ENCODE data around the gene SLC15A1. TPM values are rescaled to one million over a fixed set of nuclear protein-coding genes. Genes with fewer than 3 reads are reported as not detected.

The SLC15A1 gene
- polyA plus RNA-seq, 3 donors = not detected

- H3K4me1 ChIP-seq (ENCODE audit: control insufficient read depth in 1 of 2, insufficient read depth in 2 of 2, low read length in 2 of 2) = no peaks in the 10 kb centered on the region
- H2AFZ ChIP-seq (ENCODE audit: insufficient read depth, low read depth, low read length, poor library complexity, severe bottlenecking) = no peak overlapping the region
- Mint-ChIP-seq H3K4me3 (no peak overlapping the region), H3K4me1 (peaks cover 2% of the 10 kb centered on the region), H3K9me3 (peaks cover 0 to 10% (median 3%) of the 10 kb centered on the region in 7 donors), H3K36me3 (no peaks in the 10 kb centered on the region), H3K27ac (peak overlapping the region in 1 of 7 donors; percentile 31), H3K27me3 (ENCODE audit: low read depth in 3 of 3) (peaks cover 0 to 7% (median 5%) of the 10 kb centered on the region in 3 donors)
- no peak overlapping the region for H3K9ac ChIP-seq (ENCODE audit: insufficient read depth, low read length, poor library complexity, severe bottlenecking)
- WGBS (ENCODE audit: insufficient coverage) = 0% methylated on average over 2 of the region's 4 CpGs
- no peaks in the 10 kb centered on the region for H4K20me1 ChIP-seq (ENCODE audit: insufficient read depth, low read length)
- H3K27me3 ChIP-seq (ENCODE audit: control insufficient read depth in 2 of 2, insufficient read depth in 2 of 2, low read length in 2 of 2) = no peaks in the 10 kb centered on the region
- H3K27ac ChIP-seq (ENCODE audit: low read depth in 1 of 2, low read length in 2 of 2) = no peak overlapping the region
- H3K4me3 ChIP-seq (replicated peaks in 1 of 3; ENCODE audit: low read depth in 2 of 3, low read length in 3 of 3) = no peak overlapping the region
- H3K4me2 ChIP-seq (replicated peaks; ENCODE audit: extremely low read depth, low read length, poor library complexity, severe bottlenecking) = no peak overlapping the region
- DNase-seq = no peak
- H3K36me3 ChIP-seq (replicated peaks in 1 of 2; ENCODE audit: control insufficient read depth in 1 of 2, insufficient read depth in 2 of 2, low read length in 2 of 2) = no peaks in the 10 kb centered on the region
- peaks cover 0 to 11% of the 10 kb centered on the region in 2 donors for H3K9me3 ChIP-seq (replicated peaks in 1 of 2; ENCODE audit: control insufficient read depth in 1 of 2, insufficient read depth in 1 of 2, low read length in 2 of 2)
- no peaks in the 10 kb centered on the region for H3K79me2 ChIP-seq (ENCODE audit: insufficient read depth, low read length)
- TF ChIP-seq CTCF (IDR thresholded peaks at IDR 0.05) = no peak
- intact Hi-C loops (cut with micrococcal nuclease) = no loop called here
These were observed 16.1 kb upstream of the SLC15A1 start for GRCh38 chr13:98768522-98768921.

GRCh38 chr13:98766697-98767096, 14.2 kb upstream of the SLC15A1 start:
- Histone ChIP-seq H4K20me1 (ENCODE audit: insufficient read depth, low read length) (no peaks in the 10 kb centered on the region), H3K79me2 (ENCODE audit: insufficient read depth, low read length) (no peaks in the 10 kb centered on the region), H3K4me2 (replicated peaks; ENCODE audit: extremely low read depth, low read length, poor library complexity, severe bottlenecking) (no peak overlapping the region), H3K4me3 (replicated peaks in 1 of 3; ENCODE audit: low read depth in 2 of 3, low read length in 3 of 3) (no peak overlapping the region), H3K27me3 (ENCODE audit: control insufficient read depth in 2 of 2, insufficient read depth in 2 of 2, low read length in 2 of 2) (no peaks in the 10 kb centered on the region), H3K9ac (ENCODE audit: insufficient read depth, low read length, poor library complexity, severe bottlenecking) (no peak overlapping the region), H3K9me3 (replicated peaks in 1 of 2; ENCODE audit: control insufficient read depth in 1 of 2, insufficient read depth in 1 of 2, low read length in 2 of 2) (peaks cover 0 to 10% of the 10 kb centered on the region in 2 donors), H3K27ac (ENCODE audit: low read depth in 1 of 2, low read length in 2 of 2) (no peak overlapping the region), H2AFZ (ENCODE audit: insufficient read depth, low read depth, low read length, poor library complexity, severe bottlenecking) (no peak overlapping the region), H3K4me1 (ENCODE audit: control insufficient read depth in 1 of 2, insufficient read depth in 2 of 2, low read length in 2 of 2) (no peaks in the 10 kb centered on the region), H3K36me3 (replicated peaks in 1 of 2; ENCODE audit: control insufficient read depth in 1 of 2, insufficient read depth in 2 of 2, low read length in 2 of 2) (no peaks in the 10 kb centered on the region)
- Mint-ChIP-seq H3K4me1 (peaks cover 5% of the 10 kb centered on the region), H3K4me3 (no peak overlapping the region), H3K9me3 (peaks cover 0 to 9% (median 3%) of the 10 kb centered on the region in 7 donors), H3K27ac (no peak overlapping the region), H3K27me3 (ENCODE audit: low read depth in 3 of 3) (peaks cover 0 to 9% (median 1%) of the 10 kb centered on the region in 3 donors), H3K36me3 (no peaks in the 10 kb centered on the region)
- intact Hi-C loops (cut with micrococcal nuclease) = no loop called here
- TF ChIP-seq CTCF (IDR thresholded peaks at IDR 0.05) = no peak
- 71% methylated on average over 10 of the region's 11 CpGs for WGBS (ENCODE audit: insufficient coverage)
- DNase-seq = no peak

Data from CD14-positive monocyte (primary cell).